NOMO-1 (cell line): ENCODE data around the gene CRYZL1.
A peak's percentile ranks its signal among the peaks of the same experiment; 100 is the strongest.
"Not testable (repeated sequence)": the region's sequence is repeated elsewhere in the genome, so short reads cannot be mapped to it uniquely, and the experiment has no call there.

Experiments
- DNase-seq, 2 experiments: peaks; one replicate each; lab custom pipeline; 2025; ENCODE audit not compliant: unreplicated experiment in 2 of 2; lab: John Stamatoyannopoulos, UW

Gene CRYZL1

DNA sequence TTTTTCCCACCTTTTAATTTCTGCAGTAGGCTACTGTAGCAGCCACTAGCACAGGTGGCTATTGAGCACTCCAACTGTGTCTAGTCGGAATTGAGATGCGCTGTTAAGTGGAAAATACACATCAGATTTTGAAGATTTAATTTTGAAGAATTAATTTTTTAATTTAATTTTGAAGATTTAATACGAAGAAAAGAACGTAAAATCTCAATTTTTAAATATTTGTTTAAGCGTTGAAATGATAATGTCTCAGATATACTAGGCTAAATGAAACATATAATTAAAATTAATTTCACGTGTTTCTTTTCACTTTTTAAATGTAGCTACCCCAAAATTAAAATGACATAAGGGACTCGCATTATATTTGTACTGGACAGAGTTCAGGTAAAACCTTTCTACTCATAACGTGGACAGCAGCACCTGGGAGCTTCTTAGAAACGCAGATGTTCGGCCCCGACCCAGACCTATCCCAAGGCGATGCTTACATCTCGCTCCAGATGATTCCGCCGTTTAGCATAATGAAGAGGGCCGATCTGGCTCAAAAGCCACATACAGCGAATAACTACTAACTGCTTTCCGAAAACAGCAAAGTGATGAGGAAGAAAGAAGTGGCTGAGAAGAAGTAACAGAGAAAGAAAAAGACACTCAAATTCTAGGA is 717 bp downstream of the CRYZL1 start:
- peak in 1 of 2 experiments; percentile 64 for DNase-seq

- no peak for DNase-seq
Measured at GRCh38 chr21:33634254-33634653, 7.3 kb downstream of the CRYZL1 start.

- not testable (repeated sequence) for DNase-seq
Measured at GRCh38 chr21:33626151-33626550, 15.4 kb downstream of the CRYZL1 start.

DNA sequence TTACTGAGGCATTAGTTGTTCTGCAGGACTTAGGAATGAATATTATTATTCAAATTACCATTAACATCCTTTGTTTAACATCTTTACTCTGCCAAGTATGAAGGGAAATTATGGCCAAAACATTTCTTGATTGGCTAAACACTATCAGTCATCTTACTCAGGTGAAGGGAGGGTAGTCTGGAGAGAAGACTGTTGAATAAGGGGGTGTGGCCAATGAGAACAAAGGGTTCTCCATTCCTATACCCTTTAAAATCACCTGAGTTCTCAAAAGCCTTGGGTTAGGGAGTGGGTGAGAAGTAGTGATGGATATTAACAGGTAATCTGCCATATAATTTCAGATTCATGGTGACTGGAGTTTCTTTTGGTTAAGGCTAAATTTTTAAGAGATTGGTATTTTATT is 19.3 kb downstream of the CRYZL1 start:
- DNase-seq: no peak

DNA sequence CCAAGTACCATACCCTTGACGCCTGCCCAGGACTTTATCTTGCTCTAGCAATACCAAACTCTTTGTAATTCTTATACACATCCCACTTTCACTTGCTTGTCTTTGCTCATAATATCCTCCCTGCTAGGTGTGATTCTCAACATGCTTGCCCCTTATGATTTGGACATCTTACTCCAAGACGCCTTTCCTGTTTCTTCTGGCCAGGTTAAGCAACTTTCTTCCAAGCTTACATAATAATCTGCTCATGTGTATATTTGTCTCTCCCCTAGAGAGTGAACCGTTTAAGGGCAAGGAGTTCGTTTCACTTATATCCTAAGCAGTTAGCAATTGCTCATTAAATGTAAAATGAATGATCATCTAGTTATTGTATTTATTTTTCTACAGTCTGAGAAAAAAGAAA is 21.8 kb downstream of the CRYZL1 start:
- DNase-seq: peak; percentile 59 to 69

GRCh38 chr21:33618407-33618806 is 23.1 kb downstream of the CRYZL1 start:
- DNase-seq: no peak

DNA sequence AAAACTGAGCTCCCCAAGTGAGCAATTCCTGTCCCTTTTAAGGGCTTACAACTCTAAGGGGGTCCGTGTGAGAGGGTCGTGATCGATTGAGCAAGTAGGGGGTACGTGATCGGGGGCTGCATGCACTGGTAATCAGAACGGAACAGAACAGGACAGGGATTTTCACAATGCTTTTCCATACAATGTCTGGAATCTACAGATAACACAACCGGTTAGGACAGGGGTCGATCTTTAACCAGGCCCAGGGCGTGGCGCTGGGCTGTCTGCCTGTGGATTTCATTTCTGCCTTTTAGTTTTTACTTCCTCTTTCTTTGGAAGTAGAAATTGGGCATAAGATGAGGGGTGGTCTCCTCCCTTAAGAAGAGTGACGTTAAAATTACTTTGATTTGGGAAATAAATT is 24.0 kb downstream of the CRYZL1 start:
- DNase-seq: not testable (repeated sequence)

GRCh38 chr21:33611006-33611744 is 30.4 kb downstream of the CRYZL1 start:
- no peak for DNase-seq

- no peak for DNase-seq
Measured at GRCh38 chr21:33608559-33608958, 33.0 kb downstream of the CRYZL1 start.

DNA sequence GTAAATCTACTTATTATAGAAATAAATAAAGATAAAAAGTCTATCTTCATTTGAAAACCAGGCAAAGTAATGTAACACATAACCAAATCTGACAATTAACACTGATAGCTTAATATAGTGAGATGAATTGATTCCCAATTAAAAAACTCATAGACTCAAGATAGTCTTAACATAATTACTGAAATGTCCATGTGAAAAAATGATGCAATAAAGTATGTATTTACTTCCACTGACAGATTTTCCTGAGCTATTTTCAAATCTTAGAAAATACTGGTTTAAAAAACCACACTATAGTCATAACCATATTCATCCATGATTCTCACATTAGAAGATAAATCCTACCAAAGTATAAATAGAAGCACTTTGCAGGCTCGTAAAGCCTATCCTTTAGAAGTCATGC is 43.5 kb downstream of the CRYZL1 start:
- DNase-seq: no peak

- DNase-seq: peak; percentile 78 to 81
Measured at GRCh38 chr21:33588485-33589335, 52.8 kb downstream of the CRYZL1 start, which contains the start of gene DONSON. TSS of gene DONSON (minus strand) at chr21:33588684. CDS start at chr21:33588641, 43 bp downstream.

- peak; percentile 16 to 19 for DNase-seq
Measured at GRCh38 chr21:33587792-33588484, 53.6 kb downstream of the CRYZL1 start.

DNA sequence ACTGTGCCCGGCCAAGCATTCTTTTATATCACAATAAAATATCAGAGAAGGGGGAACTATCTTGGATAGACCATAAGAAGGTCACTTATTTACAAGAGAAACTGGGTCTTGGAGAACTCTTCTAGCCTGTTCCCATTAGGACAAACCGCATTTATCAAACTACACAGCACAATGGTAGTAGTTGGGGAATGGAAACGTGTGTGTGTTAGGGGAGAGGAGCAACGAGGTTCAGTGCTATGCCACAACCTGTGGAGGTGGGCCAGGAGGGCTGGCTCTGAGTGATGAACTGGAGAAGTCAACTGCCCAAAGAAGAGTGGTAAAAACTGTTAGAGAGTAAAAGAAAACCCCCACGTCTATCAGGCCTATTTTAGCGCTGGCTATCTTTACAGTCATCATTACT is 54.6 kb downstream of the CRYZL1 start:
- DNase-seq: no peak

DNA sequence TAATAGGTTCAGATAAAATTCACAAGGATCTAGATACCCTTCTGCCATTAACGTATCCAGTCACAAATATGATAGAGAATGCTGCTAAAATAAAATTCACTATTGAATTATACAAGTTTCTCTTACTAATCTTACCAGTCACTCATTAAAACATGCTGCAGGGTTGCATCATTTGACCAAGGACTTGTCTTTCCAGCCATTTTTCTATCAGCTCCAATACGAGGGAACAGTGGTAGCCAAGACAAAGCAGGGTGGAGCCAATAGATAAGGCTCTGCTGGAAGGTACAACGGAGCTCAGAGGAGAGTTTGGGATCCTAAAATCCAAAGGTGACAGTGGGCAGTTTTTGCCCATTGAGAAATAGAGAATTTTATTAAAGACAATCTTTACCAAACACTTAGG is 57.1 kb downstream of the CRYZL1 start:
- no peak for DNase-seq

GRCh38 chr21:33578959-33579542 is 62.5 kb downstream of the CRYZL1 start:
- peak in 1 of 2 experiments; percentile 38 for DNase-seq

GRCh38 chr21:33578214-33578613 is 63.3 kb downstream of the CRYZL1 start:
- DNase-seq: no peak

DNA sequence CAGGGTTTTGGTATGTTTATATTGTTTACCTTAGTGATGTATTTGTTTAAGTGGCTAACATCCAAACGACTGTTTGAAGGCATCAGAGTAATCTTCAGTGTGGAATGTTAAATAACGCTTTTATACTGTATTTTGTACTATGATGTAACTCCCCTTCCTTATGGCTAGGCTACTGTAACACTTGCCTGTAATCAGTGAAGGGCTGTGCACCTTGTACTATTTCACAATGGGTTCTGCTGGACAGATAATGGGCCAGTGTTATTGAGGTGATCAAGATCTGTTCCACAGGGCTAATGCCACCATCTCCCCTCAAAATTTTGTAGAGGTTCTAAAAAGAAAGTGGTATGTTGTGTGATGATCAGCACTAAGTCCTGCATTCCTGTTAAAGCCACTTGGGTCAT is 64.8 kb downstream of the CRYZL1 start:
- not testable (repeated sequence) for DNase-seq

DNA sequence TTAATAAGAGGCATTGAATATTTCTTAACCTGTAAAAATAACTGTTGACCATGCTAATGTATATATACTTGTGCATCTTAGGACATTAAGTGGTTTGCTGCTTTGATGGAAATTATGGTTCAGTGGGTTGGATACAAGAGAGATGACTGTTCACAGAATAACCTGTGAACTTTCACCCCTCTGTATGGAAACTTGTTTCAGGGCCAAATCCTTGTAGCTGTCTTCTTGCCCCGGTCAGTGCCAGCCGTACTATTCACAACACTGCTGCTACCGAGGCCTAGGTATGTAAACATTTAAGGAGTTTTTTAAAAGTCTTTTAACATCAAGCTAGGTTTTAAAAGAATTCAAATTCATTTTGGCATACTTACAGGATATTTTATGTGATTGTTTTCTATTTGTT is 69.2 kb downstream of the CRYZL1 start:
- no peak for DNase-seq

- no peak for DNase-seq
Measured at GRCh38 chr21:33569991-33570390, 71.5 kb downstream of the CRYZL1 start.

- no peak for DNase-seq
Measured at GRCh38 chr21:33568448-33568847, 73.1 kb downstream of the CRYZL1 start.
